Activated naive CD4-positive, alpha-beta T cell treated with anti-CD3 and anti-CD28 coated beads, Interleukin-2, amount 50 U/mL, for 24 hours (primary cell): Measurements from ENCODE around the gene PLB1.
"Not testable (repeated sequence)": the region's sequence is repeated elsewhere in the genome, so short reads cannot be mapped to it uniquely, and the experiment has no call there.

Experiments
- H3K27ac Mint-ChIP-seq: one replicate; pipeline ENCODE4 v1.8.0; 2021; ENCODE audit warnings: mild to moderate bottlenecking, mixed read lengths
- H3K27me3 Mint-ChIP-seq: one replicate; pipeline ENCODE4 v1.8.0; 2021; ENCODE audit warnings: mixed read lengths
- H3K36me3 Mint-ChIP-seq: one replicate; pipeline ENCODE4 v1.8.0; 2021; ENCODE audit warnings: mixed read lengths
- H3K4me1 Mint-ChIP-seq: one replicate; pipeline ENCODE4 v1.8.0; 2021; ENCODE audit warnings: mixed read lengths
- H3K4me3 Mint-ChIP-seq: one replicate; pipeline ENCODE4 v1.8.0; 2021; ENCODE audit warnings: mild to moderate bottlenecking, mixed read lengths
- H3K9me3 Mint-ChIP-seq: one replicate; pipeline ENCODE4 v1.8.0; 2021; ENCODE audit warnings: mixed read lengths

The PLB1 gene

GRCh38 chr2:28664120-28664842 lies 168.4 kb downstream of the PLB1 start:
- Mint-ChIP-seq H3K4me1 (peaks cover 4% of the 10 kb centered on the region), H3K27me3 (no peaks in the 10 kb centered on the region), H3K27ac (no peak overlapping the region), H3K36me3 (no peaks in the 10 kb centered on the region), H3K4me3 (no peak overlapping the region), H3K9me3 (no peaks in the 10 kb centered on the region)

GRCh38 chr2:28665041-28665704 lies 169.3 kb downstream of the PLB1 start:
- H3K4me3 Mint-ChIP-seq: no peak overlapping the region
- no peaks in the 10 kb centered on the region for H3K9me3 Mint-ChIP-seq
- H3K36me3 Mint-ChIP-seq: no peaks in the 10 kb centered on the region
- H3K27ac Mint-ChIP-seq: no peak overlapping the region
- no peaks in the 10 kb centered on the region for H3K27me3 Mint-ChIP-seq
- H3K4me1 Mint-ChIP-seq: peaks cover 4% of the 10 kb centered on the region

- H3K9me3 Mint-ChIP-seq, H3K27me3 Mint-ChIP-seq, H3K27ac Mint-ChIP-seq, H3K4me3 Mint-ChIP-seq, H3K36me3 Mint-ChIP-seq, H3K4me1 Mint-ChIP-seq: not testable (repeated sequence)
Observed at GRCh38 chr2:28665811-28666377, 170.0 kb downstream of the PLB1 start.

- H3K27ac Mint-ChIP-seq: no peak overlapping the region
- H3K4me1 Mint-ChIP-seq: peaks cover 4% of the 10 kb centered on the region
- no peaks in the 10 kb centered on the region for H3K27me3 Mint-ChIP-seq
Observed at GRCh38 chr2:28666496-28667184, 170.8 kb downstream of the PLB1 start.

GRCh38 chr2:28667261-28667660 lies 171.4 kb downstream of the PLB1 start:
- Mint-ChIP-seq H3K36me3 (peaks cover 2% of the 10 kb centered on the region), H3K4me3 (no peak overlapping the region), H3K4me1 (no peaks in the 10 kb centered on the region), H3K9me3 (peaks cover 6% of the 10 kb centered on the region), H3K27ac (no peak overlapping the region), H3K27me3 (no peaks in the 10 kb centered on the region)

More at GRCh38 chr2:28666496-28667184, 170.8 kb downstream of the PLB1 start:
- Mint-ChIP-seq H3K9me3 (peaks cover 4% of the 10 kb centered on the region), H3K36me3 (peaks cover 2% of the 10 kb centered on the region), H3K4me3 (no peak overlapping the region)

- Mint-ChIP-seq H3K4me3 (no peak overlapping the region), H3K27ac (no peak overlapping the region), H3K36me3 (peaks cover 2% of the 10 kb centered on the region), H3K4me1 (no peaks in the 10 kb centered on the region), H3K9me3 (peaks cover 6% of the 10 kb centered on the region), H3K27me3 (no peaks in the 10 kb centered on the region)
Observed at GRCh38 chr2:28668106-28668814, 172.4 kb downstream of the PLB1 start.

- H3K9me3 Mint-ChIP-seq: peaks cover 11% of the 10 kb centered on the region
- H3K4me3 Mint-ChIP-seq: no peak overlapping the region
- no peaks in the 10 kb centered on the region for H3K27me3 Mint-ChIP-seq
- H3K4me1 Mint-ChIP-seq: no peaks in the 10 kb centered on the region
- peaks cover 2% of the 10 kb centered on the region for H3K36me3 Mint-ChIP-seq
- H3K27ac Mint-ChIP-seq: no peak overlapping the region
Observed at GRCh38 chr2:28668880-28669279, 173.0 kb downstream of the PLB1 start.

- H3K27me3 Mint-ChIP-seq: no peaks in the 10 kb centered on the region
- H3K4me1 Mint-ChIP-seq: no peaks in the 10 kb centered on the region
- peaks cover 2% of the 10 kb centered on the region for H3K36me3 Mint-ChIP-seq
- H3K9me3 Mint-ChIP-seq: peaks cover 11% of the 10 kb centered on the region
- no peak overlapping the region for H3K27ac Mint-ChIP-seq
- H3K4me3 Mint-ChIP-seq: no peak overlapping the region
Observed at GRCh38 chr2:28670856-28671255, 175.0 kb downstream of the PLB1 start.

GRCh38 chr2:28673338-28673737 lies 177.5 kb downstream of the PLB1 start:
- H3K4me3 Mint-ChIP-seq: no peak overlapping the region
- peaks cover 2% of the 10 kb centered on the region for H3K36me3 Mint-ChIP-seq

GRCh38 chr2:28674062-28674712 lies 178.3 kb downstream of the PLB1 start:
- Mint-ChIP-seq H3K36me3 (peaks cover 2% of the 10 kb centered on the region), H3K4me3 (no peak overlapping the region), H3K4me1 (peaks cover 15% of the 10 kb centered on the region), H3K27me3 (no peaks in the 10 kb centered on the region), H3K27ac (no peak overlapping the region), H3K9me3 (peaks cover 11% of the 10 kb centered on the region)

More at GRCh38 chr2:28673338-28673737, 177.5 kb downstream of the PLB1 start:
- no peaks in the 10 kb centered on the region for H3K27me3 Mint-ChIP-seq
- H3K27ac Mint-ChIP-seq: no peak overlapping the region
- H3K4me1 Mint-ChIP-seq: peaks cover 8% of the 10 kb centered on the region
- H3K9me3 Mint-ChIP-seq: peaks cover 11% of the 10 kb centered on the region

GRCh38 chr2:28674713-28675068 lies 178.8 kb downstream of the PLB1 start:
- no peak overlapping the region for H3K4me3 Mint-ChIP-seq
- H3K36me3 Mint-ChIP-seq: peaks cover 2% of the 10 kb centered on the region
- H3K27me3 Mint-ChIP-seq: no peaks in the 10 kb centered on the region
- H3K4me1 Mint-ChIP-seq: peaks cover 18% of the 10 kb centered on the region
- no peak overlapping the region for H3K27ac Mint-ChIP-seq
- peaks cover 11% of the 10 kb centered on the region for H3K9me3 Mint-ChIP-seq

- no peaks in the 10 kb centered on the region for H3K27me3 Mint-ChIP-seq
- H3K9me3 Mint-ChIP-seq: peaks cover 10% of the 10 kb centered on the region
- H3K4me1 Mint-ChIP-seq: peaks cover 28% of the 10 kb centered on the region
- no peak overlapping the region for H3K4me3 Mint-ChIP-seq
- H3K27ac Mint-ChIP-seq: no peak overlapping the region
- peaks cover 2% of the 10 kb centered on the region for H3K36me3 Mint-ChIP-seq
Observed at GRCh38 chr2:28676152-28676835, 180.4 kb downstream of the PLB1 start.

GRCh38 chr2:28678175-28678855 lies 182.5 kb downstream of the PLB1 start:
- H3K27ac Mint-ChIP-seq: no peak overlapping the region
- H3K36me3 Mint-ChIP-seq: no peaks in the 10 kb centered on the region
- H3K9me3 Mint-ChIP-seq: peaks cover 4% of the 10 kb centered on the region
- no peaks in the 10 kb centered on the region for H3K27me3 Mint-ChIP-seq
- H3K4me1 Mint-ChIP-seq: peaks cover 37% of the 10 kb centered on the region
- H3K4me3 Mint-ChIP-seq: no peak overlapping the region

- Mint-ChIP-seq H3K4me3 (no peak overlapping the region), H3K9me3 (no peaks in the 10 kb centered on the region), H3K27ac (no peak overlapping the region), H3K36me3 (no peaks in the 10 kb centered on the region), H3K4me1 (peaks cover 37% of the 10 kb centered on the region), H3K27me3 (no peaks in the 10 kb centered on the region)
Observed at GRCh38 chr2:28678944-28679343, 183.1 kb downstream of the PLB1 start.
